T-helper 22 cell (primary cell): ENCODE data around the gene C1GALT1.
"Not testable (repeated sequence)": the region's sequence is repeated elsewhere in the genome, so short reads cannot be mapped to it uniquely, and the experiment has no call there.

ENCODE experiments used
- DNase-seq: peaks from one replicate; pipeline ENCODE4 v3.0.0-alpha.2; 2020; ENCODE audit warnings: low read depth

C1GALT1 gene

GRCh38 chr7:7237201-7237977 is 55.0 kb downstream of the C1GALT1 start:
- no peak for DNase-seq

DNA sequence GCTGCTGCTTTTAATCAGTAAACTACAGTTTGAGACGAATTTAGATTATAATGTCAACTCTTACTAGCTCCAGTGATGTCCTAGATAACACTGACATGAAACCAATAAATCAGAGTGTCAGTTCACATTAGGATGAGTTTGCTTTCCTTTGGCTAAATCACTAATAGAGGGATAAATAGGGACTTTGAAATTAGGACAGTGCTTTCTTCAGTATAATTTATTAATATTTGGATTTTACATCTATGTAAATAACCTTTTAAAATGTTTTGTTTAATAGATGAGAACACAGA is 55.6 kb downstream of the C1GALT1 start:
- DNase-seq: no peak

DNA sequence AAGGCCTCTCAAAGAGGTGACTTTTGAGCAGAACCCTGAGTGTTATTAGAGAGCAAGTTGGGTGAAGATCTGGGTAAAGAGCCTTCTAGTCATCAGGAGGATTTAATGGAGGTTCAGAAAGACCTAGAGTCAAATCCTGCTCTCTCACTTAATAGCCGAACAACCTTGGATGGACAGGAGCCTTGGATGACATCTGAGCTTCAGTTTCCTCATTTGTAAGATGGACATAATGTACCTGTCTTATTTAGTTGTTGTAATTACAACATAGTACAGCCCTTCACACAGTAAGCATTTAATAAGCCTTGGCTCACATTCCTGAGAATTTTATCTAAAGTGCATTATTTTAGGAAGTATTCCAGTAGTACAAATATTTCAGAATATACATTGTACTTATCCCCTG is 57.0 kb downstream of the C1GALT1 start:
- no peak for DNase-seq

- DNase-seq: no peak
Observed at GRCh38 chr7:7242899-7243298, 60.6 kb downstream of the C1GALT1 start.

DNA sequence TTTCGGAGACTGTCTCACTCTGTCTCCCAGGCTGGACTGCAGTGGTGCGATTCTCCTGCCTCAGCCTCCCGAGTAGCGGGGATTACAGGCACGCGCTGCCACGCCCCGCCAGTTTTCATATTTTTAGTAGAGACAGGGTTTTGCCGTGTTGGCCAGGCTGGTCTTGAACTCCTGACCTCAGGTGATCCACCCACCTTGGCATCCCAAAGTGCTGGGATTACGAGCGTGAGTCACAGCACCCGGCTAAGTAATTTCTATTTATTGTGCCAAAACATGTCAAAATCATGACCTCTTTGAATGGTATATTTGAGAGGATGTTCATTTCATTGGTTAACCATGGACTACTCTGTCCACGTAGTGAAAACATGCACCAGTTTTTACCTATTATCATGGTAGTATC is 62.9 kb downstream of the C1GALT1 start:
- not testable (repeated sequence) for DNase-seq

- no peak for DNase-seq
Observed at GRCh38 chr7:7246223-7246622, 63.9 kb downstream of the C1GALT1 start.

- no peak for DNase-seq
Observed at GRCh38 chr7:7247658-7248057, 65.3 kb downstream of the C1GALT1 start.

- no peak for DNase-seq
Observed at GRCh38 chr7:7249814-7250213, 67.5 kb downstream of the C1GALT1 start.

DNA sequence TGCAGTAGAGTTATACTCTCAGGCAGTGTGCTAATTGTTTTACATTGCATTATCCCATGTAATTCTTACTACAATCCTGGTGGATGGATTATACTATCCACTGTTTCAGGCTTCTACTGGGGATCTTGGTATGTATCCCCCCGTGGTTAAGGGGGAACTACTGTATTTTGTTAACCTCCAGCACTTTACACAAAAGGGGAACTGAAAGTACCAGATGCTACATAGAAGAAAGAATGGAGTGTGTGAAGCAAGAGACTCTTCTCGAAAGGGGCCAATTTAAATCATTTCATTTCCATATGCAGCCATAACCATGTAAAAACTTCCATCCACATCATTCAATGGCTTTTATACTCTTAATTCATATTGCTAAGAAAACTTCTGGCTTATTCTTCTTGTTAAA is 69.4 kb downstream of the C1GALT1 start:
- DNase-seq: no peak

DNA sequence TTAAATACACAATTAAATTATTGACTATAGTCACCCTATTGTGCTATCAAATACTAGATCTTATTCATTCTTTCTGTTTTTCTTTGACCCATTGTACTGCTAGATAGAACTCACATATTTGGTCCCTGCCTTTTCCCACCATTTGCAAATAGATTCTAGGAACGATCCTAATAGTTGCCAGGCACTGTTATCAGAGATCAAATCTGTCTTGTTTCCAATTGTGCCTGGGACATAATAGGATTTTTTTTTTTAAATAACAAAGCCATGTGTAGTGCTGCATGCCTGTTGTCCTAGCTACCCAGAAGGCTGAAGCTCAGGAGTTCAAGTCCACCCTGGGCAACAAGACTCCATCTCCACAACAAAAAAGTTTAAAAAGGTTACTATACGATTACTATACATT is 72.0 kb downstream of the C1GALT1 start:
- DNase-seq: no peak

DNA sequence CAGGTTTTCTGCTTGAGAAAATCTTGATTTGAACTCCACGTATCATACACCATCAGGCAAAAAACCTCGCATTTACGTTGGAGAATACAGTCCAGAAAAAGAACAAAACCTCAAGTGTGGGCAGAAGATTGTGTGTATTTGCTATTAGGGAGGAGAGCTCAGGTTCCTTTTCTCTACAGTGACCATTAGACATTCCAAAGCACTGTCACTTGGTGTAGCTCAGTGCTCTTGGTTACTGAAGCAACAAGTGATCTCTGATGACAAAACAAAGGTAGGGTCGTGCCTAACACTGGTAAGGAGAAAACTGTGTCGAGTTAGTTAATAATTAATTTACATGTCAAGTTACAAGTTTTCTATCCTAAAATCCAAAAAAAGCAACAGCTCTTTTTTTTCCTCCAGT is 72.6 kb downstream of the C1GALT1 start:
- no peak for DNase-seq

- DNase-seq: no peak
Observed at GRCh38 chr7:7256731-7257274, 74.5 kb downstream of the C1GALT1 start.

GRCh38 chr7:7257899-7258692 is 75.8 kb downstream of the C1GALT1 start:
- no peak for DNase-seq

DNA sequence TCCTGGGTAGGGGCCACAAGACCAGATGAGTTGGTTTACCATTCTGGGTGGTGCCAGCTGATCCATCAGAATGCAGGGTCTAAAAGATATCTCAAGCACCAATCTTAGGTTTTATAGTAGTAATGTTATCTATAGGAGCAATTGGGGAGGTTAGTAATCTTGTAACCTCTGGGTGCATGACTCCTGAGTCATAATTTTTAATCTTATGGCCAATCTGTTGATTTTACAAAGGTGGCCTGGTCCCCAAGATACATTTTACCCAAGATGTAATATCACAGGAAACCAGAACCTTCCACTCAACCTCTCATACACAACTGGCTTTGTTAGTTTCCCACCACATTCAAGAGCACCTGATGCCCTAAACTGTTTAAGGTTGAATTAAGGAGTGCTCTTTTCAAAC is 79.5 kb downstream of the C1GALT1 start:
- DNase-seq: no peak

DNA sequence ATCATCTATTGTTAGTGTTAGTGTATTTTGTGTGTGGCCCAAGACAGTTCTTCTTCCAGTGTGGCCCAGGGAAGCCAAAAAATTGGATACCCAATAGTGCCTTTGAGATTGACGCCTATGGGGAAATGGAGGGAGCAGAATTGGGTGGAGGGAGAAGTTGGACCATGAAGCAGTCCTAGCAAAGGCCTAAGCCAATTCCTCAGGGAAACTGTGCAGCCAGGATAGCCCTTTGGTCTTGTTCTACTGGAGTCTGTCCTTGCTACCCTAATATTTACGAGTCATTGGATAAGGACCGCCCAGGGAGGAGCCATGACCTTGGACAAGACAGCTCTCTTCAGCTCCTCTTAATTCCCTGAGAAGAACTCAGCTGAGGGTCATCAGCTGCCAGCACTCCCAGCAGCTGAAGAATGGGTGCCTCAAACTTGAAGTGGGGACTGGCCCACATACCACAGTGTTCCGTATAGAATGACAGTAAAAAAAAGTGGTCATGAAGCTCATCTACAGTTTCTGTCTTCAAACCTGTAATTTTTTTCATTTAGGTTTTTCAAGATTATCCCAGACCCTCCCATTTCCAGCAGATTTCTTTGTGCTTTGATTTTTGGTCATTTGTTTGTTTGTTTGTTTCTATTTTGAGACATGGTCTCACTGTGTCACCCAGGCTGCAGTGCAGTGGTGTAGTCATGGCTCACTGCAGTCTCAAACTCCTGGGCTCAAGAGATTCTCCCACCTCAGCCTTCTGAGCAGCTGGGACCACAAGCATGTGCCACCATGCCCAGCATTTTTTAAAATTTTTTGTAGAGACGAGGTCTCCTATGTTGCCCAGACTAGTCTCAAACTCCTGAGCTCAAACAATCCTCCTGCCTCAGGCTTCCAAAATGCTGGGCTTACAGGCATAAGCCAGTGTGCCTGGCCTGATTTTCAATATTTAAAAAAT is 81.2 kb downstream of the C1GALT1 start:
- DNase-seq: no peak

DNA sequence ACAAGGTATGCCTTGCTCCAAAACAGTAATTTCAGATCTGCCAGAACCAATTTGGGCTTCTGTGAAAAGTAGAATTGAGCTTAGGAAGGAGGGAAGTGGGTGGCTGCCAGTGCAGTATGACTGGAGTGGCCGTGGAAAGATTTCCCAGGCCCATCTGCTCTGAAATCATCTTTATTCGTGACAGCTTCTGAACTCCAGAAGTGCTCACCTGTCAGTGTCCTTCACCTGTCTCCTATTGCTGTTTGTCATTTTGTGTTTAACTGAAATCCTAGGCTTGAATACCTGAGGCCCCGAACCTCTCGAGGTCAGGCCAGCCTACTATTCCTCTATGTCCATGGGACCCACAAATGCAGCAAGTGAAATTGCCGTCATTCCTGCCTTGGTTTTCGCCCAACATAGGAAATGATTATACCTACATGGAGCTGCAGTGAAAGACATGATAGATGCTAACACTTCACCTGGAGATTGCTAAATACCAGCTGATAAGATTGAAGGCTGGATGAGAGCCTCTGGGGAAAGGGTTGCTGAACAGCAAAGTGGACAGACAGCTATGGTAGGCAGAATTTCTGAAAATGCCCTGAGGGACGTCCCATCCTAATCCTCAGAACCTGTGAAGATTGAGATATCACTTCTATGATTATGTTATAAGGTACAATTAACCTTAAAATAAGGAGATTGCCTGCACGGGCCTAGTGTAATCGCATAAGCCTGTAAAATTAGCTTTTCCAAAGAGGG is 82.1 kb downstream of the C1GALT1 start:
- DNase-seq: no peak

- no peak for DNase-seq
Observed at GRCh38 chr7:7265081-7266075, 83.0 kb downstream of the C1GALT1 start.

DNA sequence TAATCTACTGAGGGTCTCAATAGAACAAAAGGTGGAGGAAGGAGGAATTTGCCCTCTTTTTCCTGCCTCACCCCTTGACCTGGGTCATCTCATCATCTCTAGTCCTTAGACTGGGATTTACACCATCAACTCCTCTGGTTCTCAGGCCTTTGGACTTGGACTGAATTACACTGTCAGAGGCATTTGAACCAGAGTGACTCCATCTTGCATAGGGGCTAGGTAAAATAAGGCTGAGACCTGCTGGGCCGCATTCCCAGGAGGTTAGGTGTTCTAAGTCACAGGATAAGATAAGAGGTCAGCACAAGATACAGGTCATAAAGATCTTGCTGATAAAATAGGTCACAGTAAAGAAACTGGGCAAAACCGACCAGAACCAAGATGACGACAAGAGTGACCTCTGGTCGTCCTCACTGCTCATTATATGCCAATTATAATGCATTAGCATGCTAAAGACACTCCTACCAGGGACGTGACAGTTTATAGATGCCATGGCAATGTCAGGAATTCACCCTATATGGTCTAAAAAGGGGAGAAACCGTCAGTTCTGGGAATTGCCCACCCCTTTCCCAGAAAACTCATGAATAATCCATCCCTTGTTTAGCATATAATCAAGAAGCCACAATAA is 84.0 kb downstream of the C1GALT1 start:
- no peak for DNase-seq

DNA sequence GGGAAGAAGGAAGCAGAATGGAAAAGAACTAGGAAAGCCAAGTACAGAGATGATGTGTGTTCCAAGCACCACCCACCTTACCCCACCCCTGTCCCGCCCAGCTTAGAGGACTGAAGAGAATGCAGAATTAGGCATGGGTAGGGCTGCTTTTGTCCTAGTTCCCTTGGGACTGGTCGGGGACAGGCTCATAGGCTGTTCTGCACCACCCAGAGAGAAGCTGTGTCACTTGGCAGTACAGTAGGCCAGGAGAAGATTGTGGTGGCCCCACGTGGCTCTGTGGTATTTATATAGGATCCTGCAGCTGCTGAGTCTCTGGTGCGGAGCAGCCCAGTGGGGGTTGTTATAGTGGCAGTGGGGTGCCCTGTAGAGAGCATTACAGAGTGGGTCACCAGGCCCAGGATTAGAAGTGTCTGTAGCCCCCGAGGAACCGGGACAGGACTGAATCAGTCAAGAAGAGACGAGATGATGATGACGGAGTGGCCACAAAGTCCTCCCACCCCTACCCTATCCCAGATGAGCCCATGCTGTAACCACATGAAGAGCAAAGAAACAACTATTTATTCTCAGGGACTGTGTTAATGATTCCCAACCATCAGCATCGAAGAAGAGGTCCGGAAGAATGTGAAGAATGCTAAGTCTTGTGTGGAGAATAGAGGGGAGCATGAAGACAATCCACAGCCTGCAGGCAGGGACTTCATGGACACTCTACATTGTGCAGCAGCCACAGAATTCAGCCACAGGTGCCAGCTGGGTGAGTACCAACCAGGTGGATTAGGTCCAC is 88.9 kb downstream of the C1GALT1 start:
- no peak for DNase-seq
